Astrocyte of the spinal cord (primary cell): ENCODE measurements around the gene PSRC1.

ENCODE experiments used
- DNase-seq: peaks from one replicate; pipeline ENCODE4 v3.0.0; 2011; ENCODE audit warnings: low read depth, low spot score
- H3K4me3 ChIP-seq: 2 replicates; pipeline ENCODE4 v1.5.1; 2011; ENCODE audit warnings: low read depth, mild to moderate bottlenecking, low read length, moderate library complexity
- CTCF ChIP-seq: IDR thresholded peaks from 2 replicates; pipeline ENCODE4 v1.5.1; 2012; ENCODE audit warnings: low read depth, mild to moderate bottlenecking, low read length, inconsistent platforms
- in situ Hi-C: cut with HindIII; loops from 2 replicates; pipeline ENCODE4 v1.10.0; 2017; ENCODE audit warnings: low sequenced_read_pairs

PSRC1 gene

GRCh38 chr1:109259674-109260557 is 23.0 kb downstream of the PSRC1 start:
- no peak overlapping the region for H3K4me3 ChIP-seq
- in situ Hi-C loops, result no loop called here
- TF ChIP-seq CTCF, result no peak
- DNase-seq, result no peak

GRCh38 chr1:109258481-109259466 is 24.2 kb downstream of the PSRC1 start:
- H3K4me3 ChIP-seq, result no peak overlapping the region
- TF ChIP-seq CTCF, result no peak
- DNase-seq, result no peak
- in situ Hi-C loops, result no loop called here

- no peak for DNase-seq
- in situ Hi-C loops, result no loop called here
- H3K4me3 ChIP-seq, result no peak overlapping the region
- TF ChIP-seq CTCF, result no peak
Measured at GRCh38 chr1:109257682-109258421, 25.1 kb downstream of the PSRC1 start.

GRCh38 chr1:109256971-109257681 is 25.8 kb downstream of the PSRC1 start:
- H3K4me3 ChIP-seq, result no peak overlapping the region
- in situ Hi-C loops, result no loop called here
- TF ChIP-seq CTCF, result no peak
- DNase-seq, result no peak

- no peak overlapping the region for H3K4me3 ChIP-seq
- TF ChIP-seq CTCF, result no peak
- in situ Hi-C loops, result no loop called here
- DNase-seq, result no peak
Measured at GRCh38 chr1:109256085-109256484, 26.9 kb downstream of the PSRC1 start.
